Panc1 (cell line): ENCODE data around the gene DNAL1. TPM values are rescaled to one million over a fixed set of nuclear protein-coding genes. Genes with fewer than 3 reads are reported as not detected.

ENCODE experiments used
- ATAC-seq: fragments of 200-7000 bp; cut with Tn5 transposase; 2 replicates; pipeline ENCODE4 v1.9.1; 2020; ENCODE audit warnings: mild to moderate bottlenecking, moderate library complexity
- Bru-seq: library from RNA; stranded (reverse); fragments of 400-500 nt; gene quantifications from one replicate; lab custom pipeline; 2021; lab: Mats Ljungman, UMichigan
- BruChase-seq, 2 experiments: library from RNA; stranded (reverse); fragments of 400-500 nt; gene quantifications; one replicate each; lab custom pipeline; 2021; lab: Mats Ljungman, UMichigan
- BruUV-seq: library from RNA; stranded (reverse); fragments of 400-500 nt; replicated peaks from 2 replicates; lab custom pipeline; 2021; lab: Mats Ljungman, UMichigan
- CTCF ChIA-PET: fragments of 300-600 bp; sonication (Branson Sonifier 250); formaldehyde crosslinking; loops from one replicate; lab custom pipeline; 2022; ENCODE audit warnings: antibody characterized with exemption; lab: Charles Lee
- POLR2A ChIA-PET: fragments of 300-600 bp; sonication (Branson Sonifier 250); formaldehyde crosslinking; loops from one replicate; lab custom pipeline; 2022; ENCODE audit warnings: antibody characterized with exemption; lab: Charles Lee
- DNase-seq: peaks from one replicate; pipeline ENCODE4 v3.0.0-alpha.2; 2010; ENCODE audit warnings: low read depth, low spot score
- H3K27ac ChIP-seq: 2 replicates; pipeline ENCODE4 v1.5.1; 2011; ENCODE audit warnings: mild to moderate bottlenecking, low read length, inconsistent platforms
- H3K27me3 ChIP-seq: fragments of 200-500 bp; sonication (Bioruptor generic); 2 replicates; pipeline ENCODE4 v1.6.0; 2014; ENCODE audit warnings: low read length, inconsistent platforms; ENCODE audit not compliant: control insufficient read depth, insufficient read depth
- H3K36me3 ChIP-seq: fragments of 200-500 bp; sonication (Bioruptor generic); 2 replicates; pipeline ENCODE4 v1.5.1; 2014; ENCODE audit warnings: inconsistent platforms, mild to moderate bottlenecking, low read length, moderate library complexity; ENCODE audit not compliant: control insufficient read depth, insufficient read depth
- H3K4me1 ChIP-seq: 2 replicates; pipeline ENCODE4 v1.5.1; 2011; ENCODE audit warnings: inconsistent platforms, mild to moderate bottlenecking, low read length, moderate library complexity; ENCODE audit not compliant: control insufficient read depth, insufficient read depth
- H3K4me3 ChIP-seq, 2 experiments: 2 replicates each; pipeline ENCODE4 v1.5.1; 2011 to 2012; ENCODE audit warnings: low read depth in 2 of 2, low read length in 2 of 2, mild to moderate bottlenecking in 2 of 2, inconsistent platforms in 1 of 2, moderate library complexity in 1 of 2
- H3K9me3 ChIP-seq: fragments of 200-500 bp; sonication (Bioruptor generic); 2 replicates; pipeline ENCODE4 v1.5.1; 2014; ENCODE audit warnings: low read depth, mild to moderate bottlenecking, inconsistent platforms, low read length, moderate library complexity; ENCODE audit not compliant: control insufficient read depth, insufficient read depth
- CTCF ChIP-seq: fragments of 450-650 bp; IDR thresholded peaks from 2 replicates; pipeline ENCODE4 v1.5.1; 2017; ENCODE audit warnings: mild to moderate bottlenecking
- POLR2AphosphoS5 ChIP-seq: IDR thresholded peaks from 2 replicates; pipeline ENCODE4 v1.6.1; 2012; ENCODE audit warnings: mild to moderate bottlenecking, low read depth, low read length, moderate library complexity
- SIN3A ChIP-seq: IDR thresholded peaks from 2 replicates; pipeline ENCODE4 v1.6.1; 2012; ENCODE audit warnings: low read depth, mild to moderate bottlenecking, low read length, moderate library complexity, borderline replicate concordance; ENCODE audit not compliant: insufficient read depth
- TCF7L2 ChIP-seq: IDR thresholded peaks from 2 replicates; pipeline ENCODE4 v1.6.1; 2011; ENCODE audit warnings: mild to moderate bottlenecking, low read depth, low read length, inconsistent platforms
- in situ Hi-C: cut with HindIII; loops from 2 replicates; pipeline ENCODE4 v1.10.0; 2016; ENCODE audit warnings: low sequenced_read_pairs, low pct_unique_long_range_greater_than_20kb
- intact Hi-C: fragments of 100-400 bp; cut with micrococcal nuclease; formaldehyde crosslinking; loops from one replicate; pipeline ENCODE4 v1.10.0; 2022; ENCODE audit not compliant: unreplicated experiment
- long read RNA-seq: library from polyadenylated mRNA; unstranded; transcript quantifications from one replicate; pipeline ENCODE4 v2.0.0, GENCODE V29; 2021; ENCODE audit not compliant: unreplicated experiment
- polyA plus RNA-seq: library from polyadenylated mRNA; unstranded; fragments of >200 nt; gene quantifications from one replicate; pipeline ENCODE4 v1.2.1, GENCODE V29; 2012; ENCODE audit warnings: missing spikeins; ENCODE audit not compliant: insufficient read length
- total RNA-seq: library from RNA; stranded (reverse); gene quantifications from one replicate; pipeline ENCODE4 v1.2.1, GENCODE V29; 2021; ENCODE audit not compliant: unreplicated experiment
- TF ChIP-seq, protein P1 (sequence below), 2 experiments: IDR thresholded peaks; 2 replicates each; pipeline ENCODE4 v1.6.1; 2011 to 2012; ENCODE audit warnings: low read depth in 2 of 2, control low read depth in 1 of 2, low read length in 1 of 2, mild to moderate bottlenecking in 1 of 2, moderate library complexity in 1 of 2; ENCODE audit not compliant: insufficient read depth in 1 of 2

The DNAL1 gene, protein sequence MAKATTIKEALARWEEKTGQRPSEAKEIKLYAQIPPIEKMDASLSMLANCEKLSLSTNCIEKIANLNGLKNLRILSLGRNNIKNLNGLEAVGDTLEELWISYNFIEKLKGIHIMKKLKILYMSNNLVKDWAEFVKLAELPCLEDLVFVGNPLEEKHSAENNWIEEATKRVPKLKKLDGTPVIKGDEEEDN
- 15.2 TPM for total RNA-seq
- polyA plus RNA-seq: 3.4 TPM
- Bru-seq, nascent RNA: percentile 55 among the genes with signal in this experiment
- percentile 64 among the genes with signal in this experiment for BruChase-seq, experiment 1, labeled RNA remaining after a 2-hour chase
- percentile 74 among the genes with signal in this experiment for BruChase-seq, experiment 2, labeled RNA remaining after a 6-hour chase
- long read RNA-seq: 0 reads

DNA sequence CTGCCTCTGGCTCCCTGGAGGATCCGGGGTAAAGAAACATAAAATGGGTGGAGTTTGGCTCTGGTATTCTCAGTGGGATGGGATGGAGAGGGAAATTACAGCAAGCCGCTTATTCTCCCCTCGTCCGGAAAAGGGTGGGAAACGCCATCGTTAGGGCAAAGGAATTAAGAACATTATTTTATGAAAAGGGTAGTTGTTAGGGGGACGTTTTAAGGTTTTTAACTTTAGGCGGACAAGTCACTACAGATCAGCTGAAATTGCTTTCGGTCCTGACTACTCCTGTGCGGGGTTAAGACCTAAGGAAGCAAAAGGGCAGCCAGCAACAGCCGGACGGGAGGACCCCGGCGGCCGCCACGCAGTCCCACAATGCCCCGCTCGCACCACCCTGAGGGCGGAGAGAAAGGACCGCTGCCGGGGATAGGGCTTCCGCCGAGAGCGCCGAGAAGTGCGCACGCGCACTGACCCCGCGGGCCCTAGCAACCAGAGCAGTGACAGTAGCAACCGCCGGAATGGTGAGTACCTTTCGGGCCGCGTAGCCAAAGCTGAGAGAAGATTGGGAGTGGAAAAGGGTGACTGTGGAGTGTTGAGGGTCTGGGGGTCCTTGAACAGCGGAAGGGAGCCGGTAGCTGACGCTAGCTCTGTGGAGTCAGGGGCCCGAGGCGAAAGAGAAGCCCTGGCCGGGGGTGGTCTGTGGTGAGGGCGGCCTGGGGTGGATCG is at the start of gene DNAL1:
Gene DNAL1, plus strand, starts transcription at position 456 of the 717 bp plus-strand sequence. Its CDS starts 54 bp downstream, at position 510.
- ATAC-seq (peak; percentile 100), DNase-seq (peak; percentile 59)
- Histone ChIP-seq H3K4me1 (0 out of 2 replicates have a peak, but pooled peaks cover 6% of the 10 kb centered on the region), H3K9me3 (no peaks in the 10 kb centered on the region), H3K27ac (peak within 1 kb of the TSS; percentile 91), H3K27me3 (no peaks in the 10 kb centered on the region), H3K36me3 (no peaks in the 10 kb centered on the region; the same call in 1 of the 2 replicates), H3K4me3 (peak within 1 kb of the TSS; percentile 85)
- in situ Hi-C loops (no loop called here), intact Hi-C loops (no loop called here)
- POLR2A ChIA-PET: no interaction called here
- TF ChIP-seq SIN3A (peak; percentile 63; the same call in 1 of the 2 replicates), CTCF (no peak), POLR2AphosphoS5 (peak; percentile 87)
- no TSS peak for BruUV-seq
- CTCF ChIA-PET: no interaction called here

- CTCF ChIA-PET: no interaction called here
- Histone ChIP-seq H3K4me1 (no peaks in the 10 kb centered on the region), H3K27me3 (no peaks in the 10 kb centered on the region), H3K36me3 (no peaks in the 10 kb centered on the region), H3K27ac (no peak overlapping the region), H3K9me3 (no peaks in the 10 kb centered on the region), H3K4me3 (no peak overlapping the region)
- intact Hi-C loops: no loop called here
- BruUV-seq: no TSS peak
- POLR2A ChIA-PET: no interaction called here
- in situ Hi-C loops: no loop called here
- ATAC-seq (no peak), DNase-seq (no peak)
- TF ChIP-seq, protein P1, sequence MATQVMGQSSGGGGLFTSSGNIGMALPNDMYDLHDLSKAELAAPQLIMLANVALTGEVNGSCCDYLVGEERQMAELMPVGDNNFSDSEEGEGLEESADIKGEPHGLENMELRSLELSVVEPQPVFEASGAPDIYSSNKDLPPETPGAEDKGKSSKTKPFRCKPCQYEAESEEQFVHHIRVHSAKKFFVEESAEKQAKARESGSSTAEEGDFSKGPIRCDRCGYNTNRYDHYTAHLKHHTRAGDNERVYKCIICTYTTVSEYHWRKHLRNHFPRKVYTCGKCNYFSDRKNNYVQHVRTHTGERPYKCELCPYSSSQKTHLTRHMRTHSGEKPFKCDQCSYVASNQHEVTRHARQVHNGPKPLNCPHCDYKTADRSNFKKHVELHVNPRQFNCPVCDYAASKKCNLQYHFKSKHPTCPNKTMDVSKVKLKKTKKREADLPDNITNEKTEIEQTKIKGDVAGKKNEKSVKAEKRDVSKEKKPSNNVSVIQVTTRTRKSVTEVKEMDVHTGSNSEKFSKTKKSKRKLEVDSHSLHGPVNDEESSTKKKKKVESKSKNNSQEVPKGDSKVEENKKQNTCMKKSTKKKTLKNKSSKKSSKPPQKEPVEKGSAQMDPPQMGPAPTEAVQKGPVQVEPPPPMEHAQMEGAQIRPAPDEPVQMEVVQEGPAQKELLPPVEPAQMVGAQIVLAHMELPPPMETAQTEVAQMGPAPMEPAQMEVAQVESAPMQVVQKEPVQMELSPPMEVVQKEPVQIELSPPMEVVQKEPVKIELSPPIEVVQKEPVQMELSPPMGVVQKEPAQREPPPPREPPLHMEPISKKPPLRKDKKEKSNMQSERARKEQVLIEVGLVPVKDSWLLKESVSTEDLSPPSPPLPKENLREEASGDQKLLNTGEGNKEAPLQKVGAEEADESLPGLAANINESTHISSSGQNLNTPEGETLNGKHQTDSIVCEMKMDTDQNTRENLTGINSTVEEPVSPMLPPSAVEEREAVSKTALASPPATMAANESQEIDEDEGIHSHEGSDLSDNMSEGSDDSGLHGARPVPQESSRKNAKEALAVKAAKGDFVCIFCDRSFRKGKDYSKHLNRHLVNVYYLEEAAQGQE (IDR thresholded peaks at IDR 0.05; ENCODE audit: insufficient read depth in 1 of 2, low read depth in 2 of 2, low read length in 1 of 2): no peak
- TF ChIP-seq POLR2AphosphoS5 (no peak), CTCF (no peak), TCF7L2 (no peak)
These were observed 45.3 kb upstream of the DNAL1 start for GRCh38 chr14:73599499-73599898.
